Measurements from ENCODE around the gene NATD1.

Gene NATD1

GRCh38 chr17:21289175-21289901, 36.1 kb upstream of the NATD1 start:
- DNase-seq = no peak

GRCh38 chr17:21288571-21289017, 35.4 kb upstream of the NATD1 start:
- peak; percentile 38 for DNase-seq

- peak; percentile 96 for DNase-seq
Observed at GRCh38 chr17:21287703-21288449, 34.7 kb upstream of the NATD1 start.

GRCh38 chr17:21286909-21287702, 33.9 kb upstream of the NATD1 start:
- DNase-seq = peak; percentile 27

- peak; percentile 24 for DNase-seq
Observed at GRCh38 chr17:21286066-21286770, 33.0 kb upstream of the NATD1 start.

- no peak for DNase-seq
Observed at GRCh38 chr17:21285164-21286065, 32.2 kb upstream of the NATD1 start.

GRCh38 chr17:21284319-21285163, 31.3 kb upstream of the NATD1 start, which contains the start of gene MAP2K3:
TSS of gene MAP2K3 (plus strand) at chr17:21284711. CDS start at chr17:21284921, 210 bp downstream.
- DNase-seq = peak; percentile 98

GRCh38 chr17:21283482-21284318, 30.5 kb upstream of the NATD1 start:
- no peak for DNase-seq

- DNase-seq = no peak
Observed at GRCh38 chr17:21282850-21283249, 29.6 kb upstream of the NATD1 start.

- DNase-seq = no peak
Observed at GRCh38 chr17:21282231-21282630, 29.0 kb upstream of the NATD1 start.

GRCh38 chr17:21280081-21280518, 26.9 kb upstream of the NATD1 start:
- peak; percentile 89 for DNase-seq

GRCh38 chr17:21279582-21279981, 26.4 kb upstream of the NATD1 start:
- DNase-seq = no peak

- DNase-seq = no peak
Observed at GRCh38 chr17:21279198-21279535, 26.0 kb upstream of the NATD1 start.

- DNase-seq = peak; percentile 73
Observed at GRCh38 chr17:21278450-21279197, 25.4 kb upstream of the NATD1 start.

- no peak for DNase-seq
Observed at GRCh38 chr17:21277332-21277731, 24.1 kb upstream of the NATD1 start.

GRCh38 chr17:21276264-21276588, 23.0 kb upstream of the NATD1 start:
- DNase-seq = no peak

- DNase-seq = peak; percentile 94
Observed at GRCh38 chr17:21275579-21276263, 22.5 kb upstream of the NATD1 start.

GRCh38 chr17:21275047-21275578, 21.9 kb upstream of the NATD1 start:
- DNase-seq = no peak

Data from CD4-positive, alpha-beta T cell treated with Interleukin-21 for 1 hour (primary cell).